ENCODE measurements around the gene HOXA6.

Gene HOXA6

GRCh38 chr7:27176524-27176845, 28.9 kb upstream of the HOXA6 start:
- Histone ChIP-seq H3K36me3 (ENCODE audit: control insufficient read depth, insufficient read depth, low read length) (no peaks in the 10 kb centered on the region), H3K9me3 (ENCODE audit: control insufficient read depth, low read length) (no peaks in the 10 kb centered on the region), H3K27ac (ENCODE audit: low read depth, low read length, severe bottlenecking) (no peak overlapping the region), H3K4me1 (ENCODE audit: control insufficient read depth, insufficient read depth, low read length, poor library complexity, severe bottlenecking) (peaks cover 3% of the 10 kb centered on the region), H3K4me3 (ENCODE audit: extremely low read depth, insufficient read depth, low read length, poor library complexity, severe bottlenecking) (no peak overlapping the region)
- 50 to 73% methylated on average over 2 of the region's 3 CpGs for WGBS, 2 experiments (ENCODE audit: insufficient coverage in 2 of 2)

- Histone ChIP-seq H3K4me3 (ENCODE audit: extremely low read depth, insufficient read depth, low read length, poor library complexity, severe bottlenecking) (no peak overlapping the region), H3K36me3 (ENCODE audit: control insufficient read depth, insufficient read depth, low read length) (no peaks in the 10 kb centered on the region), H3K27ac (ENCODE audit: low read depth, low read length, severe bottlenecking) (no peak overlapping the region), H3K4me1 (ENCODE audit: control insufficient read depth, insufficient read depth, low read length, poor library complexity, severe bottlenecking) (peaks cover 3% of the 10 kb centered on the region), H3K9me3 (ENCODE audit: control insufficient read depth, low read length) (no peaks in the 10 kb centered on the region)
- WGBS, 2 experiments (ENCODE audit: insufficient coverage in 2 of 2) = 7 to 11% methylated on average over 38 to 40 of the region's 40 CpGs
These were observed 28.3 kb upstream of the HOXA6 start for GRCh38 chr7:27175626-27176523.

- Histone ChIP-seq H3K27ac (ENCODE audit: low read depth, low read length, severe bottlenecking) (no peak overlapping the region), H3K36me3 (ENCODE audit: control insufficient read depth, insufficient read depth, low read length) (no peaks in the 10 kb centered on the region), H3K4me3 (ENCODE audit: extremely low read depth, insufficient read depth, low read length, poor library complexity, severe bottlenecking) (no peak overlapping the region), H3K9me3 (ENCODE audit: control insufficient read depth, low read length) (no peaks in the 10 kb centered on the region), H3K4me1 (ENCODE audit: control insufficient read depth, insufficient read depth, low read length, poor library complexity, severe bottlenecking) (peaks cover 3% of the 10 kb centered on the region)
- WGBS, 2 experiments (ENCODE audit: insufficient coverage in 2 of 2) = 8 to 14% methylated on average over 6 to 7 of the region's 12 CpGs
These were observed 27.5 kb upstream of the HOXA6 start for GRCh38 chr7:27174874-27175625.

GRCh38 chr7:27173956-27174873, 26.6 kb upstream of the HOXA6 start, which contains the start of gene HOXA10:
HOXA10 (minus strand) TSS chr7:27174320; CDS start chr7:27174306, 14 bp downstream.
- H3K4me1 ChIP-seq (ENCODE audit: control insufficient read depth, insufficient read depth, low read length, poor library complexity, severe bottlenecking) = peaks cover 3% of the 10 kb centered on the region

GRCh38 chr7:27173511-27173955, 26.0 kb upstream of the HOXA6 start:
- Histone ChIP-seq H3K4me1 (ENCODE audit: control insufficient read depth, insufficient read depth, low read length, poor library complexity, severe bottlenecking) (peaks cover 3% of the 10 kb centered on the region), H3K4me3 (ENCODE audit: extremely low read depth, insufficient read depth, low read length, poor library complexity, severe bottlenecking) (peak overlapping the region; percentile 26), H3K9me3 (ENCODE audit: control insufficient read depth, low read length) (no peaks in the 10 kb centered on the region), H3K36me3 (ENCODE audit: control insufficient read depth, insufficient read depth, low read length) (no peaks in the 10 kb centered on the region), H3K27ac (ENCODE audit: low read depth, low read length, severe bottlenecking) (no peak overlapping the region)
- WGBS, 2 experiments (ENCODE audit: insufficient coverage in 2 of 2) = 1% methylated on average over 26 to 47 of the region's 59 CpGs

More at GRCh38 chr7:27173956-27174873, 26.6 kb upstream of the HOXA6 start, which contains the start of gene HOXA10:
- Histone ChIP-seq H3K9me3 (ENCODE audit: control insufficient read depth, low read length) (no peaks in the 10 kb centered on the region), H3K27ac (ENCODE audit: low read depth, low read length, severe bottlenecking) (no peak within 1 kb of the TSS), H3K36me3 (ENCODE audit: control insufficient read depth, insufficient read depth, low read length) (no peaks in the 10 kb centered on the region), H3K4me3 (ENCODE audit: extremely low read depth, insufficient read depth, low read length, poor library complexity, severe bottlenecking) (peak within 1 kb of the TSS; percentile 26)
- WGBS, 2 experiments (ENCODE audit: insufficient coverage in 2 of 2) = 4 to 7% methylated on average over 58 to 63 of the region's 82 CpGs

- peaks cover 3% of the 10 kb centered on the region for H3K4me1 ChIP-seq (ENCODE audit: control insufficient read depth, insufficient read depth, low read length, poor library complexity, severe bottlenecking)
- no peaks in the 10 kb centered on the region for H3K36me3 ChIP-seq (ENCODE audit: control insufficient read depth, insufficient read depth, low read length)
- peak overlapping the region; percentile 26 for H3K4me3 ChIP-seq (ENCODE audit: extremely low read depth, insufficient read depth, low read length, poor library complexity, severe bottlenecking)
- no peaks in the 10 kb centered on the region for H3K9me3 ChIP-seq (ENCODE audit: control insufficient read depth, low read length)
- peak overlapping the region; percentile 29 for H3K27ac ChIP-seq (ENCODE audit: low read depth, low read length, severe bottlenecking)
- 1 to 2% methylated on average over 36 to 48 of the region's 58 CpGs for WGBS, 2 experiments (ENCODE audit: insufficient coverage in 2 of 2)
These were observed 25.4 kb upstream of the HOXA6 start for GRCh38 chr7:27172823-27173510.

- Histone ChIP-seq H3K27ac (ENCODE audit: low read depth, low read length, severe bottlenecking) (peak overlapping the region; percentile 29), H3K4me1 (ENCODE audit: control insufficient read depth, insufficient read depth, low read length, poor library complexity, severe bottlenecking) (peaks cover 3% of the 10 kb centered on the region), H3K36me3 (ENCODE audit: control insufficient read depth, insufficient read depth, low read length) (no peaks in the 10 kb centered on the region), H3K4me3 (ENCODE audit: extremely low read depth, insufficient read depth, low read length, poor library complexity, severe bottlenecking) (no peak overlapping the region), H3K9me3 (ENCODE audit: control insufficient read depth, low read length) (no peaks in the 10 kb centered on the region)
- WGBS, 2 experiments (ENCODE audit: insufficient coverage in 2 of 2) = 5 to 7% methylated on average over 10 of the region's 10 CpGs
These were observed 24.8 kb upstream of the HOXA6 start for GRCh38 chr7:27172315-27172774.

- H3K4me1 ChIP-seq (ENCODE audit: control insufficient read depth, insufficient read depth, low read length, poor library complexity, severe bottlenecking) = peaks cover 4% of the 10 kb centered on the region
- H3K4me3 ChIP-seq (ENCODE audit: extremely low read depth, insufficient read depth, low read length, poor library complexity, severe bottlenecking) = peak overlapping the region; percentile 2
These were observed 24.2 kb upstream of the HOXA6 start for GRCh38 chr7:27171637-27172314.

GRCh38 chr7:27171325-27171636, 23.7 kb upstream of the HOXA6 start:
- H3K4me3 ChIP-seq (ENCODE audit: extremely low read depth, insufficient read depth, low read length, poor library complexity, severe bottlenecking) = no peak overlapping the region
- no peak overlapping the region for H3K27ac ChIP-seq (ENCODE audit: low read depth, low read length, severe bottlenecking)
- no peaks in the 10 kb centered on the region for H3K9me3 ChIP-seq (ENCODE audit: control insufficient read depth, low read length)
- WGBS, 2 experiments (ENCODE audit: insufficient coverage in 2 of 2) = 0% methylated on average over 6 to 7 of the region's 8 CpGs
- peaks cover 5% of the 10 kb centered on the region for H3K4me1 ChIP-seq (ENCODE audit: control insufficient read depth, insufficient read depth, low read length, poor library complexity, severe bottlenecking)
- H3K36me3 ChIP-seq (ENCODE audit: control insufficient read depth, insufficient read depth, low read length) = no peaks in the 10 kb centered on the region

More at GRCh38 chr7:27171637-27172314, 24.2 kb upstream of the HOXA6 start:
- H3K36me3 ChIP-seq (ENCODE audit: control insufficient read depth, insufficient read depth, low read length) = no peaks in the 10 kb centered on the region
- H3K27ac ChIP-seq (ENCODE audit: low read depth, low read length, severe bottlenecking) = no peak overlapping the region
- H3K9me3 ChIP-seq (ENCODE audit: control insufficient read depth, low read length) = no peaks in the 10 kb centered on the region
- 3 to 5% methylated on average over 27 to 29 of the region's 30 CpGs for WGBS, 2 experiments (ENCODE audit: insufficient coverage in 2 of 2)
